HFF-Myc (cell line): Measurements from ENCODE around the gene EPRS1.

ENCODE experiments used
- DNase-seq: peaks from one replicate; pipeline ENCODE4 v3.0.0-alpha.2; 2011; ENCODE audit warnings: low read depth; ENCODE audit errors: extremely low read depth
- H3K4me3 ChIP-seq: replicated peaks from 2 replicates; pipeline ENCODE4 v1.5.1; 2011; ENCODE audit warnings: low read depth, mild to moderate bottlenecking, control low read depth, low read length
- TF ChIP-seq, protein P1 (sequence below): IDR thresholded peaks from 2 replicates; pipeline ENCODE4 v1.5.1; 2012; ENCODE audit warnings: mild to moderate bottlenecking, low read depth, low read length, control low read depth; ENCODE audit errors: missing control alignments

EPRS1 gene

DNA sequence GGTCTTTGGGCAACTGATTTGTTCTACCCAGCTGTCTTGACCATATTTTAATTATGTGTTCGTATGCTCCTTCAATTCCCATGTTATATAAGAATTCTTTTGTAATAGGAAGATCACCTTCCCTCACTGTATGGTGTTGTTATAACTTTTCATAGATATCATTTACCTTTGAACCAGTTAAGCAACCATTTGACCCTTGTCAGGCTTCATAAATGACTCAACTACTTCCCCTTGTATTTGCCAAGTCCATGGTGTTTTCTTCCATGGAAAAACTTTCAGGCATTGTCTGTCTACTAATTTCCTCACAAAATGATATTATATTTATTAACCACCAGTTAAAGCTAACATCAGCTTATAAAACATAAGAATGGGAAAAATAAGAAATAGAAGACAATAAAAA is 38.2 kb upstream of the EPRS1 start:
- DNase-seq: no peak
- TF ChIP-seq, protein P1, sequence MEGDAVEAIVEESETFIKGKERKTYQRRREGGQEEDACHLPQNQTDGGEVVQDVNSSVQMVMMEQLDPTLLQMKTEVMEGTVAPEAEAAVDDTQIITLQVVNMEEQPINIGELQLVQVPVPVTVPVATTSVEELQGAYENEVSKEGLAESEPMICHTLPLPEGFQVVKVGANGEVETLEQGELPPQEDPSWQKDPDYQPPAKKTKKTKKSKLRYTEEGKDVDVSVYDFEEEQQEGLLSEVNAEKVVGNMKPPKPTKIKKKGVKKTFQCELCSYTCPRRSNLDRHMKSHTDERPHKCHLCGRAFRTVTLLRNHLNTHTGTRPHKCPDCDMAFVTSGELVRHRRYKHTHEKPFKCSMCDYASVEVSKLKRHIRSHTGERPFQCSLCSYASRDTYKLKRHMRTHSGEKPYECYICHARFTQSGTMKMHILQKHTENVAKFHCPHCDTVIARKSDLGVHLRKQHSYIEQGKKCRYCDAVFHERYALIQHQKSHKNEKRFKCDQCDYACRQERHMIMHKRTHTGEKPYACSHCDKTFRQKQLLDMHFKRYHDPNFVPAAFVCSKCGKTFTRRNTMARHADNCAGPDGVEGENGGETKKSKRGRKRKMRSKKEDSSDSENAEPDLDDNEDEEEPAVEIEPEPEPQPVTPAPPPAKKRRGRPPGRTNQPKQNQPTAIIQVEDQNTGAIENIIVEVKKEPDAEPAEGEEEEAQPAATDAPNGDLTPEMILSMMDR: no peak
- H3K4me3 ChIP-seq: no peak overlapping the region

DNA sequence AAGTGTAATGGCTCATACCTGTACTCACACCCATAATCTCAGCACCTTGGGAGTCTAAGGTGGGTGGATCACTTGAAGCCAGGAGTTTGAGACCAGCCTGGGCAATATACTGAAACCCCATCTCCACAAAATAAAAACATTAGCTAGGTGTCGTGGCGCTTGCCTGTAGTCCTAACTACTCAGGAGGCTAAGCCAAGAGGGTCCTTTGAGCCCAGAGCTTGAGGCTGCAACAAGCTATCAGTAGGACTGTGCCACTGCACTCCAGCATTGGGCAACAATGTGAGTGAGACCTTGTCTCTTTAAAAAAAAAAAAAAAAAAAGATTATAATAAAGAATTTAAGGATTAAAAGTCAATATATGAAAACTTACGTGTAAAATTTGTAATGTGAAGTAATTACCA is 31.6 kb upstream of the EPRS1 start:
- H3K4me3 ChIP-seq: no peak overlapping the region
- TF ChIP-seq, protein P1: no peak
- no peak for DNase-seq

DNA sequence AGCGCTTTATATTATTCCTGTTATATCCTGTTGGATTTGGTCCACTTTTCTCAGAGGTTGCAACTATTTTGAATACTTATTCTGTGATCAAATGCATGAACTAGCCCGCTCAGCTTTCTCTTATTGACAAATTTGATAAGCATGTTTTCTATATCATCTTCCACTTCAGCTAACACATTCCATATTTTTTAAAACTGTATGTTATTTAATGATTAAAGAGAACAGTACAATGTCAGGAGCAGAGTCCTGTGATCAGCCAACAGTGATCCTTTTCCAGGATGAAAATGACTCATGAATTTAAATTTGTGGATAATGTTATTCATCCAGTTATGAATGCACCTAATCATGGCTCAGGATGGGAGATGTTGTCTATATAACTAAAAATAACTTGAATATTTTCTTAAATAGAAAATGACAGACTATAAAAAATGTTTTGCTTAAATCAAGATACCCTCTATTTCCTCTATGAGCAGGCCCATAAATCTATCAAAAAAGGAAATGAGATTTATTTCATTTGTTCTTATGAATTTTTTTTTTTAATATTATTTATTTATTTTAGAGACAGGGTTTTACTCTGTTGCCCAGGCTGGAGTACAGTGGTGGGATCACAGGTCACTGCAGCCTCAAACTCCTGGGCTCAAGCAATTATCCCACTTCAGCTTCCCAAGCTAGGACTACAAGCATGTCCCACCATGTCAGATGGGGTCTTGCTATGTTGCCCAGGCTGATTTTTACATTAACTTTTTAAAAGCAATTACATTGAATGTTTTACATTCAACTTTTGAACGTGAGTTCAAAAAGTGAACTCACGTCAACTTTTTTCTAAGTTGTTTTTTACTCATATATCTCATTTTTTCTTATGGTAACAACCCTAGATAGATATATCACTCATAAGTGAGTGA is 30.8 kb upstream of the EPRS1 start:
- DNase-seq: no peak
- TF ChIP-seq, protein P1: no peak
- H3K4me3 ChIP-seq: no peak overlapping the region

DNA sequence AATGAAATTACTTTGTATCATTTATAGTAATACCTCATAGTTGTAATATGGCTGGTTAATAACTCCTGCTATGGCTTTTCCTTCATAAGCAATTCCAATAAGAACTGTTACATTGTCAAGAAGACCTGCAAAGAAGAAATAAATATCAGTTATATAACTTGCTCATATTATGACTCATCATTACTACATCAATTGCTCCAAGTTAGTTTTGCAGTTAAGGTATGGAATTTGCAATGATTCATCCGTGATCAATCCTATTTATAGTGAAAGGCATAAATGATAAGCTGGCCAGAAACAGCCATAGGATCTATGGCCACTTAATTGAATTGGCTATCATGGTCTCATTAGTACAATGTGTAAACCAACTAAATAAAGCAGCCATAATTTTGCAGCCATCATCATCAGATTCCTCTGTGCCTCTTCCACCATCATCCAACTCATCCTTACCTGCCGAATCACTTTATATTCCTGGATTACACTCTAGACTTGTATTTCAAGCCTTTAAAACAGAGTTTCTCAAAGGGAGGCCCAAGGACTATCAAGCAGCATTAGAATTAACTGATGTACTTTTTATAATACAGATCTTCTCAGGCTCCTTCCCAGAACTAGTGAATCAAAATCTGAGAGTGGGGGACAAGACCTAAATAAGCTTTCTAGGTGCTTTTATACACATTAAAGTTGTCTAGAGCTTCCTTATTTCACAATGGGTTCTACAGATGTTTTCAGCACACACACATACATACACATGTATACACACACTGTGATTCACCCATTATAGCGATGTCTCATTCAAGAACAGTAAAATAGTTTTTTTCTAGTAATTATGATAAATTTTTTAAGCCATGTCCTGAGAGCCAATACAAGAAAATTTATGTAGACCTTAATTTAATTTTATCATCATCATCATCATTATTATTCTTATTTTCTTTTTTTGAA is 21.2 kb upstream of the EPRS1 start:
- DNase-seq: no peak
- no peak overlapping the region for H3K4me3 ChIP-seq
- TF ChIP-seq, protein P1: no peak

DNA sequence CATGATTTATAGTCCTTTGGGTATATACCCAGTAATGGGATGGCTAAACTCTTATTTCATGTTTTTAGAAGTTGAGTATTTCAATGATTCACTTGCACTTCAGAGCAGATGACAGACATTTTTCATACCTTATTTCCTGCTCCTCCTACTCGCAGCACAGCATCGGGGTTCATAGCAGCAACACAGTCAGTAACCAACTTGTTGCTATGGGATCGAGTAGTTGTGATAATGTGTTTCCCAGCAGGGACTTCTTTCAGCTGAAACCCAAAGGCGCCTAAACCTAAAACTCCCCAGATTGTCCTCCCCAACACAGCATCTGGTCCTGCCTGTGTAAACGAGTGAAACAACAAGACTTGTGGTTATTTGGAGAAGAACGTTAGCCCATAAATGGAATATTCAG is 16.3 kb upstream of the EPRS1 start:
- H3K4me3 ChIP-seq: no peak overlapping the region
- no peak for DNase-seq
- TF ChIP-seq, protein P1: no peak

DNA sequence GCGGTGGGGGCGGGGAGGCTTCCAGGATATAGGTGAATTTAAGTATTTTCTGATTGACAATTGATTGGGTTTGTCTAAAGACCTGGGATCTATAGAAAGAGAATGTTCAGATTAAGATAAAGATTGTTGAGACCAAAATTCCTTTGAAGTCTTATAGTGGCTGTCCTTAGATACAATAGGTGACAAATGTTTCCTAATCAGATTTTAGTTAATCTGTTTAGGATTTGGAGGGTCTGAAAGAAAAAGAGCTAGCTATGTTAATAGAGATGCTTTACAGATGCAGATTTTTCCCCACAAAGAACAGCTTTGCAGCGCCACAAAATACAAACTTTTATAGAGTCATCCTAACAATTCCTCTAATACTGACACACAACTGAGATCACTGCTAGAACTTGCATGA is 14.6 kb upstream of the EPRS1 start:
- DNase-seq: no peak
- no peak overlapping the region for H3K4me3 ChIP-seq
- TF ChIP-seq, protein P1: no peak
